Erythroblast (primary cell): ENCODE data around the gene TOR3A.

Experiments
- GATA1 ChIP-seq: IDR thresholded peaks from 2 replicates; pipeline ENCODE4 v1.6.1; 2011; ENCODE audit warnings: low read depth, mild to moderate bottlenecking, control low read depth, low read length, moderate library complexity
- POLR2A ChIP-seq: IDR thresholded peaks from 2 replicates; pipeline ENCODE4 v1.6.1; 2011; ENCODE audit warnings: mild to moderate bottlenecking, low read length

- TF ChIP-seq POLR2A (no peak), GATA1 (no peak)
These were observed 18.0 kb downstream of the TOR3A start for GRCh38 chr1:179099891-179100290.
